ENCODE measurements around the gene DNASE1L1.

DNASE1L1 gene

GRCh38 chrX:154381271-154381670 is 27.8 kb downstream of the DNASE1L1 start:
- H3K4me1 ChIP-seq (ENCODE audit: control insufficient read depth in 2 of 2, insufficient read depth in 1 of 2, low read depth in 1 of 2, low read length in 2 of 2): peaks cover 10 to 18% of the 10 kb centered on the region in 2 donors
- no peak overlapping the region for H2BK5ac ChIP-seq (ENCODE audit: low read length)
- no peak overlapping the region for H2BK15ac ChIP-seq (ENCODE audit: low read length)
- no peak overlapping the region for H2BK120ac ChIP-seq (ENCODE audit: low read depth, low read length)
- H3K79me1 ChIP-seq (ENCODE audit: low read depth, low read length): no peaks in the 10 kb centered on the region
- no peak for DNase-seq (ENCODE audit: low spot score)
- H3K9me3 ChIP-seq (replicated peaks in 1 of 2; ENCODE audit: control insufficient read depth in 2 of 2, insufficient read depth in 1 of 2, low read depth in 1 of 2, low read length in 2 of 2): no peaks in the 10 kb centered on the region
- no peak overlapping the region for H3K18ac ChIP-seq (ENCODE audit: low read length)
- H4K91ac ChIP-seq (ENCODE audit: low read depth, low read length, poor library complexity): no peak overlapping the region
- no peak overlapping the region for H3K4ac ChIP-seq (ENCODE audit: low read length)
- no peaks in the 10 kb centered on the region for H3K27me3 ChIP-seq (ENCODE audit: control insufficient read depth in 3 of 3, insufficient read depth in 3 of 3, low read depth in 1 of 3, low read length in 3 of 3)
- H3K4me2 ChIP-seq (ENCODE audit: insufficient read depth, low read length, poor library complexity, severe bottlenecking): peak overlapping the region; percentile 11
- WGBS, 2 donors (ENCODE audit: extremely low coverage in 2 of 2, insufficient read length in 2 of 2, insufficient replicate concordance in 1 of 2): no CpG with 5 or more reads among the region's 6 CpGs
- H2AFZ ChIP-seq (ENCODE audit: low read length): no peak overlapping the region
- H3K27ac ChIP-seq (replicated peaks; ENCODE audit: low read length): no peak overlapping the region
- no peak overlapping the region for H2BK12ac ChIP-seq (ENCODE audit: low read length)
- no peak overlapping the region for H3K14ac ChIP-seq (ENCODE audit: low read length)
- no peak overlapping the region for H3K4me3 ChIP-seq (ENCODE audit: low read length in 2 of 2)
- no peak overlapping the region for H2AK5ac ChIP-seq (ENCODE audit: low read depth, low read length)
- no peak overlapping the region for H3K9ac ChIP-seq (ENCODE audit: low read depth, low read length, poor library complexity)
- H3K23ac ChIP-seq (ENCODE audit: low read depth, low read length, poor library complexity): no peak overlapping the region
- peaks cover 0 to 22% of the 10 kb centered on the region in 2 donors for H3K36me3 ChIP-seq (replicated peaks in 1 of 2; ENCODE audit: control insufficient read depth in 2 of 2, insufficient read depth in 2 of 2, low read length in 2 of 2)
- H4K8ac ChIP-seq (ENCODE audit: low read depth, low read length): no peak overlapping the region

GRCh38 chrX:154380787-154381186 is 28.3 kb downstream of the DNASE1L1 start:
- H2BK120ac ChIP-seq (ENCODE audit: low read depth, low read length): no peak overlapping the region
- no peak for DNase-seq (ENCODE audit: low spot score)
- no peak overlapping the region for H3K23ac ChIP-seq (ENCODE audit: low read depth, low read length, poor library complexity)
- no peak overlapping the region for H2BK5ac ChIP-seq (ENCODE audit: low read length)
- peak overlapping the region in 1 of 2 donors; percentile 86 for H3K4me3 ChIP-seq (ENCODE audit: low read length in 2 of 2)
- H3K36me3 ChIP-seq (replicated peaks in 1 of 2; ENCODE audit: control insufficient read depth in 2 of 2, insufficient read depth in 2 of 2, low read length in 2 of 2): peaks cover 0 to 22% of the 10 kb centered on the region in 2 donors
- no peak overlapping the region for H3K14ac ChIP-seq (ENCODE audit: low read length)
- no peaks in the 10 kb centered on the region for H3K27me3 ChIP-seq (ENCODE audit: control insufficient read depth in 3 of 3, insufficient read depth in 3 of 3, low read depth in 1 of 3, low read length in 3 of 3)
- peak overlapping the region; percentile 18 for H3K4me2 ChIP-seq (ENCODE audit: insufficient read depth, low read length, poor library complexity, severe bottlenecking)
- no peak overlapping the region for H3K4ac ChIP-seq (ENCODE audit: low read length)
- no peak overlapping the region for H2AFZ ChIP-seq (ENCODE audit: low read length)
- no peak overlapping the region for H3K27ac ChIP-seq (replicated peaks; ENCODE audit: low read length)
- H3K9ac ChIP-seq (ENCODE audit: low read depth, low read length, poor library complexity): no peak overlapping the region
- H4K8ac ChIP-seq (ENCODE audit: low read depth, low read length): no peak overlapping the region
- no peak overlapping the region for H2BK12ac ChIP-seq (ENCODE audit: low read length)
- WGBS, 2 donors (ENCODE audit: extremely low coverage in 2 of 2, insufficient read length in 2 of 2, insufficient replicate concordance in 1 of 2): no CpG with 5 or more reads among the region's 14 CpGs
- peaks cover 10 to 18% of the 10 kb centered on the region in 2 donors for H3K4me1 ChIP-seq (ENCODE audit: control insufficient read depth in 2 of 2, insufficient read depth in 1 of 2, low read depth in 1 of 2, low read length in 2 of 2)
- no peak overlapping the region for H2BK15ac ChIP-seq (ENCODE audit: low read length)
- H3K79me1 ChIP-seq (ENCODE audit: low read depth, low read length): no peaks in the 10 kb centered on the region
- no peak overlapping the region for H2AK5ac ChIP-seq (ENCODE audit: low read depth, low read length)
- no peak overlapping the region for H4K91ac ChIP-seq (ENCODE audit: low read depth, low read length, poor library complexity)
- H3K9me3 ChIP-seq (replicated peaks in 1 of 2; ENCODE audit: control insufficient read depth in 2 of 2, insufficient read depth in 1 of 2, low read depth in 1 of 2, low read length in 2 of 2): no peaks in the 10 kb centered on the region
- no peak overlapping the region for H3K18ac ChIP-seq (ENCODE audit: low read length)

- Histone ChIP-seq H3K9ac (ENCODE audit: low read depth, low read length, poor library complexity) (no peak overlapping the region), H2BK12ac (ENCODE audit: low read length) (no peak overlapping the region), H3K14ac (ENCODE audit: low read length) (no peak overlapping the region), H3K23ac (ENCODE audit: low read depth, low read length, poor library complexity) (no peak overlapping the region), H3K9me3 (replicated peaks in 1 of 2; ENCODE audit: control insufficient read depth in 2 of 2, insufficient read depth in 1 of 2, low read depth in 1 of 2, low read length in 2 of 2) (no peaks in the 10 kb centered on the region), H3K27me3 (ENCODE audit: control insufficient read depth in 3 of 3, insufficient read depth in 3 of 3, low read depth in 1 of 3, low read length in 3 of 3) (no peaks in the 10 kb centered on the region), H4K8ac (ENCODE audit: low read depth, low read length) (no peak overlapping the region), H2AFZ (ENCODE audit: low read length) (no peak overlapping the region), H3K4me2 (ENCODE audit: insufficient read depth, low read length, poor library complexity, severe bottlenecking) (peak overlapping the region; percentile 54), H3K27ac (replicated peaks; ENCODE audit: low read length) (no peak overlapping the region), H2BK120ac (ENCODE audit: low read depth, low read length) (no peak overlapping the region), H2BK15ac (ENCODE audit: low read length) (no peak overlapping the region), H3K36me3 (replicated peaks in 1 of 2; ENCODE audit: control insufficient read depth in 2 of 2, insufficient read depth in 2 of 2, low read length in 2 of 2) (peaks cover 0 to 22% of the 10 kb centered on the region in 2 donors), H3K4me1 (ENCODE audit: control insufficient read depth in 2 of 2, insufficient read depth in 1 of 2, low read depth in 1 of 2, low read length in 2 of 2) (peaks cover 10 to 18% of the 10 kb centered on the region in 2 donors), H4K91ac (ENCODE audit: low read depth, low read length, poor library complexity) (no peak overlapping the region), H2BK5ac (ENCODE audit: low read length) (no peak overlapping the region), H3K4ac (ENCODE audit: low read length) (no peak overlapping the region), H3K18ac (ENCODE audit: low read length) (no peak overlapping the region), H2AK5ac (ENCODE audit: low read depth, low read length) (no peak overlapping the region), H3K79me1 (ENCODE audit: low read depth, low read length) (no peaks in the 10 kb centered on the region), H3K4me3 (ENCODE audit: low read length in 2 of 2) (peak overlapping the region; percentile 86 to 95)
- no peak for DNase-seq (ENCODE audit: low spot score)
- WGBS, 2 donors (ENCODE audit: extremely low coverage in 2 of 2, insufficient read length in 2 of 2, insufficient replicate concordance in 1 of 2): no CpG with 5 or more reads among the region's 13 CpGs
These were observed 28.9 kb downstream of the DNASE1L1 start for GRCh38 chrX:154380153-154380552.

GRCh38 chrX:154379569-154379951 is 29.5 kb downstream of the DNASE1L1 start:
- no peaks in the 10 kb centered on the region for H3K27me3 ChIP-seq (ENCODE audit: control insufficient read depth in 3 of 3, insufficient read depth in 3 of 3, low read depth in 1 of 3, low read length in 3 of 3)

More at GRCh38 chrX:154379569-154379951, 29.5 kb downstream of the DNASE1L1 start:
- no peak overlapping the region for H3K23ac ChIP-seq (ENCODE audit: low read depth, low read length, poor library complexity)
- no peak overlapping the region for H2AK5ac ChIP-seq (ENCODE audit: low read depth, low read length)
- no peak overlapping the region for H2BK120ac ChIP-seq (ENCODE audit: low read depth, low read length)
- no peaks in the 10 kb centered on the region for H3K79me1 ChIP-seq (ENCODE audit: low read depth, low read length)
- H3K27ac ChIP-seq (replicated peaks; ENCODE audit: low read length): peak overlapping the region; percentile 69
- H2BK15ac ChIP-seq (ENCODE audit: low read length): no peak overlapping the region
- no CpG with 5 or more reads among the region's 38 CpGs for WGBS, 2 donors (ENCODE audit: extremely low coverage in 2 of 2, insufficient read length in 2 of 2, insufficient replicate concordance in 1 of 2)
- H3K4me2 ChIP-seq (ENCODE audit: insufficient read depth, low read length, poor library complexity, severe bottlenecking): peak overlapping the region; percentile 54
- H3K18ac ChIP-seq (ENCODE audit: low read length): peak overlapping the region; percentile 92
- no peak overlapping the region for H2BK12ac ChIP-seq (ENCODE audit: low read length)
- H4K8ac ChIP-seq (ENCODE audit: low read depth, low read length): no peak overlapping the region
- no peaks in the 10 kb centered on the region for H3K9me3 ChIP-seq (replicated peaks in 1 of 2; ENCODE audit: control insufficient read depth in 2 of 2, insufficient read depth in 1 of 2, low read depth in 1 of 2, low read length in 2 of 2)
- H3K4ac ChIP-seq (ENCODE audit: low read length): no peak overlapping the region
- H3K4me3 ChIP-seq (ENCODE audit: low read length in 2 of 2): peak overlapping the region; percentile 86 to 95
- H2AFZ ChIP-seq (ENCODE audit: low read length): no peak overlapping the region
- H3K14ac ChIP-seq (ENCODE audit: low read length): no peak overlapping the region
- peaks cover 10 to 18% of the 10 kb centered on the region in 2 donors for H3K4me1 ChIP-seq (ENCODE audit: control insufficient read depth in 2 of 2, insufficient read depth in 1 of 2, low read depth in 1 of 2, low read length in 2 of 2)
- peaks cover 0 to 22% of the 10 kb centered on the region in 2 donors for H3K36me3 ChIP-seq (replicated peaks in 1 of 2; ENCODE audit: control insufficient read depth in 2 of 2, insufficient read depth in 2 of 2, low read length in 2 of 2)
- no peak overlapping the region for H4K91ac ChIP-seq (ENCODE audit: low read depth, low read length, poor library complexity)
- no peak for DNase-seq (ENCODE audit: low spot score)
- peak overlapping the region; percentile 82 for H2BK5ac ChIP-seq (ENCODE audit: low read length)
- peak overlapping the region; percentile 88 for H3K9ac ChIP-seq (ENCODE audit: low read depth, low read length, poor library complexity)
